Sigmoid colon (tissue), 4 donors: ENCODE measurements around the gene GUCA1C.

Experiments used
- EP300 ChIP-seq, 4 donors: sonication (generic); formaldehyde crosslinking; IDR thresholded peaks; one replicate each; pipeline ENCODE4 v1.6.1; 2017; ENCODE audit warnings: antibody characterized with exemption in 4 of 4
- POLR2A ChIP-seq, 2 donors: fragments of 450-650 bp; IDR thresholded peaks; one replicate each; pipeline ENCODE4 v1.6.1; 2016; ENCODE audit warnings: antibody characterized with exemption in 2 of 2, mild to moderate bottlenecking in 2 of 2, moderate library complexity in 2 of 2
- POLR2AphosphoS5 ChIP-seq, 4 donors: sonication (generic); formaldehyde crosslinking; IDR thresholded peaks; one replicate each; pipeline ENCODE4 v1.6.1; 2017; ENCODE audit warnings: antibody characterized with exemption in 4 of 4
- TF ChIP-seq, protein P1 (sequence below), 4 experiments: fragments of 450-650 bp in 3 of 4; fragments of 200-600 bp in 1 of 4; IDR thresholded peaks; one replicate each; pipeline ENCODE4 v1.5.1; 2016 to 2019; ENCODE audit warnings: antibody characterized with exemption in 4 of 4, mild to moderate bottlenecking in 3 of 4, moderate library complexity in 2 of 4

- TF ChIP-seq, protein P1, sequence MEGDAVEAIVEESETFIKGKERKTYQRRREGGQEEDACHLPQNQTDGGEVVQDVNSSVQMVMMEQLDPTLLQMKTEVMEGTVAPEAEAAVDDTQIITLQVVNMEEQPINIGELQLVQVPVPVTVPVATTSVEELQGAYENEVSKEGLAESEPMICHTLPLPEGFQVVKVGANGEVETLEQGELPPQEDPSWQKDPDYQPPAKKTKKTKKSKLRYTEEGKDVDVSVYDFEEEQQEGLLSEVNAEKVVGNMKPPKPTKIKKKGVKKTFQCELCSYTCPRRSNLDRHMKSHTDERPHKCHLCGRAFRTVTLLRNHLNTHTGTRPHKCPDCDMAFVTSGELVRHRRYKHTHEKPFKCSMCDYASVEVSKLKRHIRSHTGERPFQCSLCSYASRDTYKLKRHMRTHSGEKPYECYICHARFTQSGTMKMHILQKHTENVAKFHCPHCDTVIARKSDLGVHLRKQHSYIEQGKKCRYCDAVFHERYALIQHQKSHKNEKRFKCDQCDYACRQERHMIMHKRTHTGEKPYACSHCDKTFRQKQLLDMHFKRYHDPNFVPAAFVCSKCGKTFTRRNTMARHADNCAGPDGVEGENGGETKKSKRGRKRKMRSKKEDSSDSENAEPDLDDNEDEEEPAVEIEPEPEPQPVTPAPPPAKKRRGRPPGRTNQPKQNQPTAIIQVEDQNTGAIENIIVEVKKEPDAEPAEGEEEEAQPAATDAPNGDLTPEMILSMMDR (IDR thresholded peaks at IDR 0.05) = no peak
- TF ChIP-seq POLR2A (IDR thresholded peaks at IDR 0.05) (no peak), EP300 (IDR thresholded peaks at IDR 0.05) (no peak), POLR2AphosphoS5 (IDR thresholded peaks at IDR 0.05) (no peak)
Measured at GRCh38 chr3:108887777-108888176, 65.9 kb downstream of the GUCA1C start.
